NCI-H446 (cell line): ENCODE data around the gene TFAP2D.

Experiments used
- DNase-seq, 2 experiments: peaks; one replicate each; lab custom pipeline; 2025; lab: John Stamatoyannopoulos, UW

Gene TFAP2D

DNA sequence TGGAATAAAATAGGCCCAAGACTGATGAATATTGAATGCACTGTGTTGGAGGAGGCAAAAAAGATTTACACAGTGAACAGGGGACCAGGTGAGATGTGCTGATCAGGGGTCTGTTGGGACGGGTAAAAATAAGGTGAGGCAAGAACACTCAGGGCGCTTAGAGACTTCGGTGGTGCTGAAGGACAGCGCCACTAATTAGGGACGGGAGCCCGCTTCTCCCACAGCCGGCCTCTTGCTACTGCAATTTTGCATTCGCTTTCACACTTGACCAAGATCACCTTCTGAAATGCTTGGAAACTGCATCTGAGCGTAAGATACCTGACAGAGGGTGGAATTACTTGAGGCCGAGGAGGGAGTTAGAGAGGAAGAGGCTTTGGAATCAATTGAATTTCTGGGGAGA is 7.3 kb downstream of the TFAP2D start:
- DNase-seq: no peak

DNA sequence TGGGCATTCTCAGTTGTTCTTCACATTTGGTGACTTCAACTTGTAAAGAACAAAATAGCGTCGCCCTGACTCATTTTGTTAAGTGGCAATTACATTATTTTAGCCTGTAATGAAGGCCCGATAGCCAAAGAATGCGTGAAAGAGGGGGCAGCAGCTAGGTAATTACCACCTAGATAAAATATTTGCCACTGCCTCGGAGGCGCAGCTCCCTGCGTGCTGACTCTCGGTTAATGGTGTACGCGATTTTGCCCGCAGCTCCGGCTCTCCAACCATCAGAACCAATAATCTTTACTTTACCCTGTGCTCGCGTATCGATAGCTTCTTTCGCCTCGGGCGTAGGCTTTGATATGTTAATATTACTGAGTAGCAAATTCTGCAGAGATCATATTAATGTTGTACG is 8.7 kb downstream of the TFAP2D start:
- DNase-seq: no peak

DNA sequence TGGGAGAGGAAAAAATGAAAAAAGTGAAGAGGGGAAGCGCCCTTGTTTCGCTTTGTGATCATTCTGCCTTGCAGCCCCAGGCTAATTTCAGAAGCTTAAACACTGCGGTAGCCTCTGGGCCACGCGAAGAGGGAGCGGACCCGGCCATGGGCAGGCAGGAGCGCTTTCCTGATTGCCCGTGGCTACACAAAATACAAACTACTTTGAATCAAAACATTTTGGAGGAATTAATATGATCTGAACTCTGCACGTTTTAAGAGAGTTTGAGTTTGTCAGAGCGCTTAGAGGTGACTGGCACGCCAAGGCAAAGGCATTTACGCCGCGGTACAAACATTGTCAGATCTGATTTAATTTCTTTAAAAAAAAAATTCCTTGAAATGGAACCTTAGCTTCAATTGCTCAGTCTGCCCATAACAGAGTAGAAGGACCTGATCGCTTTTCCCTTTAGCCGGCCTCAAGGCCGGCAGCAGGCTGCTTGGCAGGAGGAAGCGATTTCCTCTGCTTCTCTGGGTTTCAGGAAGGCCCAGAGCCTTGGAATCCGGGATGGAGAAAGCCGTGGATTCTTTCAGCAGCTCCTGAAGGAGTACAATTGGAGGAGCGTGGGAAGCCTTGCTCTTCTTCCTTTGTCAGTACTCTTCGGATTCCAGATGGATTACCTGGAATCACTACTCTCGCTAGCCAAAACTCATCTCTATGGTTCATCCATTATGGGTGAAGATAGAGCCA is 9.7 kb downstream of the TFAP2D start:
- no peak for DNase-seq

DNA sequence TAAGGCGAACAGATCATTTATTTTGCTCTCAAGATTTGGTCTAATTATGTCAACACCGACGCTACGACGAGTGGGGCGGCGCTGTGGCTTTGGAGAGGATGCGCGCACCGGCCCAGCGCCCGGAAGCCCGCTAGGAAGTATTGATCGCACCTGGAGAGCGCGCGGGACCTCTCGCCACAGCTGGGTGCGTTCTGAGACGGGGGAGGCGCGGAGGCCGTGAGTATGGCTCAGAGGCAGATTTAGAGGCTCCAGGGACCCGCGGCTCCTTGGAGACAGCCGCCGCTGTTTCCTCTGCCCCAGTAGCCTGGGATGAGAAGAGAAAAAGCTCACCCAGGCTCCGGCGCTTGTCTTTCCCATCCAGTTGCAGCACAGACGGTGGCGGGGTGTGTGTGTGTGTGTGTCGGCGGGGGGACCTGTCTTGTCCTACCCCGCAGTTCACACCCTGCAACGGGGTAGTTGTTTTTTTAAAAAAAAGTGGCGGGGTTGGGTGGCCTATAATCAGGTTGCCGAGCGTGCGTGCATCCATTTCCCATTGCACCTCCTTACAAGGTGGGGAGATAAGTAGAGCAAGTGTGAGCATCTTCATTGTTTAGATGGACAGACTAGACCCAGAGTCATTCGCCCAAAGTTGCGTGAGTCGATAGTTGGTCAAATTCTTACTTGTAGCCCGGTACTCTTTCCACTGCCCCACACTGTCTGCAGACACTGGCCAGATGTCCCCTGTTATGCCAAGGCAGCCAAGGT is 11.2 kb downstream of the TFAP2D start:
- no peak for DNase-seq

GRCh38 chr6:50734488-50734887 is 21.2 kb downstream of the TFAP2D start:
- DNase-seq: no peak

DNA sequence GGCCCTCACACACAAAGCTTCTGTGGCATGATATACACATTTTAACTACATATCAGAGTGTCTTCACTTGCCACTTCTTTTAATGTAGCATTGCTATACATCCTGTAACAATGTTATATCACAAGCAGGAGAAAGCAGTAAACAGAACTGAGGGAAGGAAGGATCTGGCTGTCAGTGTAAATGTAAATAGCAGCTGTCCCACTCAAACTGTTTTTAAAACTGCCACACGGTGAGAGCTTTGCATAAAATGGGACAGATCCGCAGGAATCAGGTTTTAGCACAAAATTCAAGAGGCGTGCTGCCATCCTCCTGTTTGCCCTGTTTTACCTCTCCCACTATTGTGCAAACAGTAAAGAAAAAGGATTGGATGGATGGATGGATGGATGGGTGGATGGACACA is 28.8 kb downstream of the TFAP2D start:
- no peak for DNase-seq

GRCh38 chr6:50744976-50745375 is 31.6 kb downstream of the TFAP2D start:
- DNase-seq: peak in 1 of 2 experiments; percentile 3

DNA sequence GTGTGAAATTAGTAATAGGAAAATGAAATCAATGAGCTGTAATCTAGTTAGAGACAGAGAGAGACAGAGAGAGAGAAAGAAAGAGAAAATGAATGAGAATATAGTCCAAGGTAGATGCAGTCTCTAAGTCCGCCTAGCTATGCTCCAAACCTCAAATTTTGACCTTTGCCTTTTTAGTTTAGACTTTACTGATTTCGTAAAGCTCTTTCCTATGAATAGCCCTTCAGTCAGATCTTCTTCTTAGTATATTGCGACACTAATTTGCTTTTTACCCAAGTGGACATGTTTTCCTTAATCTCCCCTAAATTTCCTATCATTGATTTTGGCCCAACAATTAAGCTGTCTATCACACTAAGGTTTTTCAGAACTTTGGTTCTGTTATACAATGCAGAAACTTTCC is 49.5 kb downstream of the TFAP2D start:
- no peak for DNase-seq

DNA sequence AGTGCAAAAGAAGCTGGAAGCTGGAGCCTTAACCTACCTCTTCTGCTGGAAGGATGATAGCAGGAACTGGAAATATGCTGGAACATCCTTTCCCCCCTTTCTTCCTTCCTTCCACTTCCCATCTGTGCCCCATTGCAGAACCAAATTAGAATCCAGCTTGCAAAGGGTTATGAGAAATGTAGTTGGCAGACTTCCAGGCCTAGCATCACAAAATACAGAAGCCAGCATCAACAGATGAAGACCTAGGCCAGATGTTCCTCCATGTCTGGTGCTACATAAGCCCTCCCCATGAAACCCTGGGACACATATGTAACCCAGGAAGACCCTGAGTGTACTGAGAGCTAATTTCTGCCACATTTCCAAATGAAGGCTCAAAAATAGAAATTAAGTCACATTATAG is 65.4 kb downstream of the TFAP2D start:
- DNase-seq: peak in 1 of 2 experiments; percentile 13

GRCh38 chr6:50780382-50780781 is 67.1 kb downstream of the TFAP2D start:
- DNase-seq: no peak

DNA sequence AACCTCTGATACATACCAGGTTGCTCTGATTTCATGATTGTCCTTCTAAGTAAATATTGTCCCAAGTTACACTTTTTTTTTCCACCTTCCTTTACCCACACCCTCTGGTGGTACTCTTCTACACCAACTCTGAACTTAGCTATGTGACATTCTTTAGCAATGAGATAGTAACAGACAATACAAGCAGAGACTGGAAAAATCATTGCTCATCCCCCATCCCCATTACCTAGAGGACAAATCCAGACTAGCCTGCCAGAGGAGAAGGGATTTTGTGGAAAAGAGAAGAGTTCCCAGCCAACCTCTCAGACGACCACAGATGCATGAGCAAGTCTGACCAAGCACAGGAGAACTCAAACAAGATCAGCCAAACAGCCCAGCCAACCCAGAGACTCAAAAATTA is 72.6 kb downstream of the TFAP2D start:
- no peak for DNase-seq

GRCh38 chr6:50791900-50792508 is 78.7 kb downstream of the TFAP2D start:
- DNase-seq: peak; percentile 19 to 73

DNA sequence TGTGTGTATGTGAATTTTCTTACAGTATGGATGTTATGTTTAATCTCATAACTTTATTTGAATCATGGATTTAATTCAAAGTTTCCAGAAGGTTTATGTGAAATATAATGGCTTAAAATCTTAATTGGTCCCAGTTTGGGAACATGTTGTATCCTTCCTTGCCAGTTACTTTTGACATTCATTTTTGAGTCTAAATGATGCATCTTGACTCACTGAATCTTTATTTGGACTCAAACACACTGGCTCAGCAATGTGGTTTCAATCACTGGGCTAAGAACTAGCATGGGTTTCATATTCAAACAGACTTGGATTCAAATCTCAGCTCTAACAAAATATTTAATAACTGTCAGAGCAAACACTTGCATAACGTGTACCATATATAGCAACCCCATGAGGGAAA is 79.4 kb downstream of the TFAP2D start:
- no peak for DNase-seq

- no peak for DNase-seq
Observed at GRCh38 chr6:50795574-50795973, 82.2 kb downstream of the TFAP2D start.

- no peak for DNase-seq
Observed at GRCh38 chr6:50804283-50804682, 91.0 kb downstream of the TFAP2D start.

GRCh38 chr6:50807035-50807434 is 93.7 kb downstream of the TFAP2D start:
- DNase-seq: no peak

DNA sequence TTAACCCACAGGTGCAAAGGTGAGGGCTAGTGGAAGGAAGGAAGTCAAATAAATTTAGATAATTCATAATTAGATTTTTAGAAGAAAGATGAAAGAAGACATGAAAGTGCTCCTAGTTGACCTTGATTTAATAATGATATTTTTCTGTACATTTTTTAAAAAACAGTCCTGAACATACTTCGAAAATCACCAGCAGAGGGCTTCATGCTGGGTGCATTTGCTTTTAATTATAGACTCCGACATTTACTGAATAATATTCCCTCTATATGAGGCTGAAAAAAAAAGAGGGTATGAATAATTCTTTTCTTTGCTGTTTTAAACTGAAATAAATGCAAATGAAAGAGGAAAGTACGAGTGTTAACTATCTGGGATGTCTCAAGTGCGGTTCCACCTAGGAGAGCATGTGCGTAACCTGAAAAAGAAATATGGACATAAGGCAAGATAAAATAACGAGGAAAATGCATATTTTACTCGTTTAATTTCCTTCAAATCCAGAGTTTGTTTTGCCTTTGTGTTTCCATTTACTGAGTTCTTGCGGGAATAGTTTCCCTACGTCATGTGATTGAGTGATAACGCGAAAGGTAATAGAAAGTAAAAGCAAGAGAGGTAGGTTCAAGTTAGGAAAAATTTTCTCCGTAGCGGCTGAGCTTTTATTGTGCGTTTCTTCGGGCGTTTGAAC is 102.2 kb downstream of the TFAP2D start:
- no peak for DNase-seq

DNA sequence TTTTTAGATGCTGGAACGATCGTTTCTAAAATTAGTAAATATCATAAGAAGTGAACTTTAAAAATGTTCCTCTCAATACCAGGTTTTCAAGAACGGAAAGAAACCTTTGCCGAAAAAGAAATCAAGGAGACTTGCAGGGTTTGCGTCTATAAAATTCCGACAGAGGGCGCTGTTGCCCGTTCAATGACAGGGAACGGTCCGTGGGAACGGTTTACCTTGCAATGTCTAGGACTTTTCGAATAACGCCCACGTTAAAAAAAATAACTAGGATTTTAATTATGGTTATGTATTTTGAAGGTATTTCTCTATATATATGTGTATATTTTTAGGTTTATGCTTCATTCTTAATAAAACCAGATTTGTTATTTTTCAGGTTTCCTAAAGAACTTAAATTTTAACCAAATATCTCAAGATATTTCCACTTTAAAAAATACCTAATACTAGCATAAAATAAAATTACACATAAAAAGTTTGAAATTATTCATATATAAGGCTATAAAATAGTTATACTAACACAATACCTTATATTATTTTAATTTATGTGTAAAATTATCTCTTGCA is 102.9 kb downstream of the TFAP2D start:
- peak; percentile 42 to 79 for DNase-seq

DNA sequence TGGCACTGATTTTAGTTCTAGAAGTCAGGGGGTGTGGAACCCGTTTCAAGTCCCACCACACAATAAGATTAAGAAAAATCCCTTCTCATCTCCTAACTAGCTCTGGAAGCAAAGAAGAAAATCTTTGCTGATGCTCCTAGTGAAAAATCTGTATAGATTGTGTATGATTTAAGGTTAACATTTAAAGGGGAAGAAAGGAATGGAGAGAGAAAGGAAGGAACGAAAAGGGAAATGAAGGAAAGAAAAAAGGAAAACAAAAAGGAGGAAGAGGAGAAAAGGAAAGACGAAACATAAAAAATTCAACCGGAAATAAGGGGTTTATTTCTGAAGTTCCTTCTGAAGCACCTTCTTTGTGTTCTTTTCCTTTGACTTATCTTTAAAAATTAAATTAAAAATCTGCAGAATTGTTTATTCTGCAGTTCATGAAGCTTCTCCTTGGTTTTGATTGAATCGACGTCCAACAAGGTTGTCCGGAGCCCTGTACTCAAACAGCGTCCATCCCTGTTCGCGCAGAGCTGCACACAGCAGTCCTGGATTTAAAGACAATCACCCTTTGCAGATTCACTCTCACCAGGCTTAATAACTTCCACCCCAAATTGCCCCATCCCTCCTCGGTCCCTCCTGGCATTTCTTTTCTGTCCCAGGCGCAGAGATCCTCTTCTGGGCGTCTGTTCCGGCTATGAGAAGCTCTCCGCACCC is 103.8 kb downstream of the TFAP2D start:
- DNase-seq: no peak

- DNase-seq: no peak
Observed at GRCh38 chr6:50817646-50817950, 104.3 kb downstream of the TFAP2D start.

DNA sequence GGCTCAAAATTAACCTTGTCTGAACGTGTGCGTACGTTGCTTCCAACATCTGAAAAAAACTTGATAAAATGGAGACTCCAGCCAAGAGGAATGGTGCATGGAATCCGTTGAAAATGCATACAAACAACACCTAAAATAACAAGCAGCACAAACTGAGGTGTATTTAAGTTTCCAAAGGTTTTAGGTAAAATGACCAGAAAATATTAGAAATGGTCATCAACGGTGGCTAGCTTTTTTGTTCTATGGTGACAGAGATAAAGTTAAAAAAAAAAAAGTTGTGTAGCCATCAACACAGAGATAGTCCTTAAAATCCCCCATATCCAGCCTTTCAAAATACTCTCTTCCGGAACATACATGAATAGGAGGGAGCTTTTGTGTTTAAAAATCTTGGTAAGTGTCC is 104.7 kb downstream of the TFAP2D start:
- DNase-seq: no peak

DNA sequence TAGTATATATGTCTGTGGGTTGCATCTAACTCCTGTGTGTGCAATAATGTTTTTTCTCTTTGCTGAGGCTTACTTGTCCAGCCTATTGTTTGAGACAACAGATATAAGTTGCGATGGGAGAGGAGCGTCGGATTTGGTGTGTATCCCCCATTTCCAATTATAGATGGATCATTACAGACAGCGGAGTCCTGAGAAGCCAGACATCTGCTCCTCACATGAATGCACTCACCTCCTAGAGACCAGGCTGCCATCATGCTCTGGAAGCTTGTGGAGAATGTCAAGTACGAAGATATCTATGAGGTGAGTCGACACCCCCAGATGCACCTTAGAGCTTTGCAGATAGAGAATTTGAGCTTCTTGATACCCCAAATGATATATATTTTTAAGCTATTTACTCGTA is 105.3 kb downstream of the TFAP2D start, which contains the start of gene TFAP2B:
Gene TFAP2B, plus strand, starts transcription at position 199 of the 400 bp plus-strand sequence. Its CDS starts 21 bp downstream, at position 220.
- DNase-seq: no peak
